GM12874 (cell line): ENCODE results near the gene SMYD2.

Experiments used
- CTCF ChIP-seq: IDR thresholded peaks from 2 replicates; pipeline ENCODE4 v1.5.1; 2011; ENCODE audit warnings: low read depth, mild to moderate bottlenecking, control low read depth, low read length, moderate library complexity; ENCODE audit not compliant: insufficient read depth

Gene SMYD2

GRCh38 chr1:214261206-214262123 lies 19.5 kb upstream of the SMYD2 start:
- TF ChIP-seq CTCF, result peak; percentile 97

GRCh38 chr1:214264196-214264595 lies 16.8 kb upstream of the SMYD2 start:
- TF ChIP-seq CTCF, result no peak

GRCh38 chr1:214264976-214265375 lies 16.0 kb upstream of the SMYD2 start:
- TF ChIP-seq CTCF, result no peak

GRCh38 chr1:214270097-214270650 lies 10.8 kb upstream of the SMYD2 start:
- no peak for TF ChIP-seq CTCF

GRCh38 chr1:214271174-214271858 lies 9.6 kb upstream of the SMYD2 start:
- TF ChIP-seq CTCF, result 0 out of 2 replicates have a peak, but pooled peaks have one; percentile 9

- no peak for TF ChIP-seq CTCF
Observed at GRCh38 chr1:214271995-214272731, 8.8 kb upstream of the SMYD2 start.
